ENCODE measurements around the gene FCHSD2. TPM values are rescaled to one million over a fixed set of nuclear protein-coding genes. Genes with fewer than 3 reads are reported as not detected.

FCHSD2 gene
- total RNA-seq, 1 donor from 2014 or later = 22.2 TPM

- Mint-ChIP-seq H3K36me3 (peaks cover 5% of the 10 kb centered on the region), H3K27ac (no peak overlapping the region), H3K9me3 (no peaks in the 10 kb centered on the region), H3K4me3 (peak overlapping the region; percentile 98), H3K4me1 (peaks cover 33% of the 10 kb centered on the region), H3K27me3 (ENCODE audit: insufficient read depth, low read depth) (peaks cover 14% of the 10 kb centered on the region)
- TF ChIP-seq EZH2phosphoT487 (IDR thresholded peaks at IDR 0.05) = no peak
- TF ChIP-seq EZH2 (IDR thresholded peaks at IDR 0.05) = no peak
- TF ChIP-seq CTCF (IDR thresholded peaks at IDR 0.05) = no peak
- peaks cover 15% of the 10 kb centered on the region for H3K4me1 ChIP-seq
- DNase-seq (ENCODE audit: low spot score) = no peak
- H3K27ac ChIP-seq = peak overlapping the region; percentile 99
- peak overlapping the region; percentile 85 for H3K4me2 ChIP-seq
- H2AFZ ChIP-seq (replicated peaks) = peak overlapping the region; percentile 99
- peaks cover 16% of the 10 kb centered on the region for H3F3A ChIP-seq (ENCODE audit: low read depth)
- peaks cover 4% of the 10 kb centered on the region for H3K79me2 ChIP-seq (ENCODE audit: low read depth)
- no peaks in the 10 kb centered on the region for H3K36me3 ChIP-seq
- H4K20me1 ChIP-seq (ENCODE audit: low read depth) = no peaks in the 10 kb centered on the region
- H3K4me3 ChIP-seq = peak overlapping the region; percentile 89
- H3K27me3 ChIP-seq = no peaks in the 10 kb centered on the region
- H3K9me3 ChIP-seq (ENCODE audit: low read depth) = no peaks in the 10 kb centered on the region
- H3K9ac ChIP-seq = no peak overlapping the region
Measured at GRCh38 chr11:72815110-72815618, 327.0 kb downstream of the FCHSD2 start.

DNA sequence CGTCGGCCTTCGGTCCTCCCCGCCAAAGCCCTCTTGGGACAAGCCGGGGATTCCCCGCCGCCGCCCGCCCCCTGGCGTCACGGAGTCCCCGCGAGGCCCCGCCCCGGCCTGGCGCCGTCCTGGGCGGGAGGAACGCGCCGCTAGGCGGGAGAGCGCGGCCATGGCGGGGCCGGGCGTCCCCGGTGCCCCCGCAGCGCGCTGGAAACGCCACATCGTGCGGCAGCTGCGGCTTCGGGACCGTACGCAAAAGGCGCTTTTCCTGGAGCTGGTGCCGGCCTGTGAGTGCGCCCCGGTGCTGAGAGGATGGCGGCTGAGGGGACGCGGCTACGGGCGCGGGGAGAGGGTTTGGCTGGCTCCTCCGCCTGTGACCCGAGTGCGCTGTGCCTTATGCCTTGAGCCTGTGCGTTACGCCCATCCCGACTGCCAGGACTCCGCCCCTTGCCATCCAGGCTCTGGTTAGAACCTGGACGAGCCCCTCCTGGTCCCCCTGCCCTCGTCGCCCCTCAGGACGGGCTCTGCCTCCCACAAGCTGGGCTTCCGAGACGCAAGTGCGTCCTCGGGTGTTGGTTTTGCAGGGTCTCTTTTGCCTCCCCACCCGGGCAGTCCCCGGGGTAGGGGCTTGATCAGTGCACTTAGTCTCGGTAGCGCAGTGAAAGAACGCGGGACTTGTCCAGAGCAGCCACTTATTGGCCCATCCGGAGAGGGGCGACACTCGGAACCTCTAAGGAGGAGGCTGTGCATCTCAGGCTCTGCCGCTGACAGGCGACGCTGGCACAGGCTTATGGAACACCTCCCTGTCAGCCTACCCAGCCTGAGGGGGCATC lies 327.6 kb downstream of the FCHSD2 start, which contains the start of gene ATG16L2:
Gene ATG16L2, plus strand, starts transcription at position 126 of the 824 bp plus-strand sequence. Its CDS starts 35 bp downstream, at position 161.
- Mint-ChIP-seq H3K36me3 (peaks cover 4% of the 10 kb centered on the region), H3K4me3 (peak within 1 kb of the TSS; percentile 98)

GRCh38 chr11:72813740-72814285 lies 328.3 kb downstream of the FCHSD2 start:
- Mint-ChIP-seq H3K4me1 (peaks cover 31% of the 10 kb centered on the region), H3K27ac (peak overlapping the region; percentile 87), H3K4me3 (peak overlapping the region; percentile 94), H3K27me3 (ENCODE audit: insufficient read depth, low read depth) (peaks cover 9% of the 10 kb centered on the region), H3K9me3 (no peaks in the 10 kb centered on the region), H3K36me3 (peaks cover 4% of the 10 kb centered on the region)
- Histone ChIP-seq H4K20me1 (ENCODE audit: low read depth) (no peaks in the 10 kb centered on the region), H3K4me3 (peak overlapping the region; percentile 89), H2AFZ (replicated peaks) (peak overlapping the region; percentile 99), H3F3A (ENCODE audit: low read depth) (peaks cover 16% of the 10 kb centered on the region), H3K79me2 (ENCODE audit: low read depth) (peaks cover 4% of the 10 kb centered on the region), H3K4me1 (peaks cover 15% of the 10 kb centered on the region), H3K36me3 (no peaks in the 10 kb centered on the region), H3K9me3 (ENCODE audit: low read depth) (no peaks in the 10 kb centered on the region), H3K4me2 (peak overlapping the region; percentile 85), H3K27me3 (no peaks in the 10 kb centered on the region), H3K27ac (peak overlapping the region; percentile 99), H3K9ac (peak overlapping the region; percentile 96)
- DNase-seq (ENCODE audit: low spot score) = peak; percentile 82
- TF ChIP-seq CTCF (IDR thresholded peaks at IDR 0.05) = no peak
- no peak for TF ChIP-seq EZH2 (IDR thresholded peaks at IDR 0.05)
- no peak for TF ChIP-seq EZH2phosphoT487 (IDR thresholded peaks at IDR 0.05)

More for the DNA sequence above, 327.6 kb downstream of the FCHSD2 start, which contains the start of gene ATG16L2:
- peak within 1 kb of the TSS; percentile 99 for H3K27ac ChIP-seq
- H2AFZ ChIP-seq (replicated peaks) = peak within 1 kb of the TSS; percentile 99
- H3K36me3 ChIP-seq = no peaks in the 10 kb centered on the region
- no peaks in the 10 kb centered on the region for H3K9me3 ChIP-seq (ENCODE audit: low read depth)
- no peaks in the 10 kb centered on the region for H3K27me3 ChIP-seq
- Mint-ChIP-seq H3K27ac (peak within 1 kb of the TSS; percentile 99), H3K4me1 (peaks cover 31% of the 10 kb centered on the region), H3K9me3 (no peaks in the 10 kb centered on the region), H3K27me3 (ENCODE audit: insufficient read depth, low read depth) (peaks cover 14% of the 10 kb centered on the region)
- H3K4me3 ChIP-seq = peak within 1 kb of the TSS; percentile 89
- H3K4me1 ChIP-seq = peaks cover 15% of the 10 kb centered on the region
- H3F3A ChIP-seq (ENCODE audit: low read depth) = peaks cover 16% of the 10 kb centered on the region
- H4K20me1 ChIP-seq (ENCODE audit: low read depth) = no peaks in the 10 kb centered on the region
- TF ChIP-seq EZH2phosphoT487 (IDR thresholded peaks at IDR 0.05) (no peak), CTCF (IDR thresholded peaks at IDR 0.05) (peak; percentile 32)
- peak within 1 kb of the TSS; percentile 85 for H3K4me2 ChIP-seq
- H3K9ac ChIP-seq = peak within 1 kb of the TSS; percentile 96
- DNase-seq (ENCODE audit: low spot score) = peak; percentile 96
- peaks cover 4% of the 10 kb centered on the region for H3K79me2 ChIP-seq (ENCODE audit: low read depth)
